ENCODE data around the gene SMG9. TPM values are rescaled to one million over a fixed set of nuclear protein-coding genes. Genes with fewer than 3 reads are reported as not detected.

Gene SMG9
- total and polyA plus RNA-seq, 2 donors from 2014 or later: 25.1 to 34.6 TPM

- intact Hi-C loops (cut with DNase I): no loop called here
- TF ChIP-seq, protein P1, sequence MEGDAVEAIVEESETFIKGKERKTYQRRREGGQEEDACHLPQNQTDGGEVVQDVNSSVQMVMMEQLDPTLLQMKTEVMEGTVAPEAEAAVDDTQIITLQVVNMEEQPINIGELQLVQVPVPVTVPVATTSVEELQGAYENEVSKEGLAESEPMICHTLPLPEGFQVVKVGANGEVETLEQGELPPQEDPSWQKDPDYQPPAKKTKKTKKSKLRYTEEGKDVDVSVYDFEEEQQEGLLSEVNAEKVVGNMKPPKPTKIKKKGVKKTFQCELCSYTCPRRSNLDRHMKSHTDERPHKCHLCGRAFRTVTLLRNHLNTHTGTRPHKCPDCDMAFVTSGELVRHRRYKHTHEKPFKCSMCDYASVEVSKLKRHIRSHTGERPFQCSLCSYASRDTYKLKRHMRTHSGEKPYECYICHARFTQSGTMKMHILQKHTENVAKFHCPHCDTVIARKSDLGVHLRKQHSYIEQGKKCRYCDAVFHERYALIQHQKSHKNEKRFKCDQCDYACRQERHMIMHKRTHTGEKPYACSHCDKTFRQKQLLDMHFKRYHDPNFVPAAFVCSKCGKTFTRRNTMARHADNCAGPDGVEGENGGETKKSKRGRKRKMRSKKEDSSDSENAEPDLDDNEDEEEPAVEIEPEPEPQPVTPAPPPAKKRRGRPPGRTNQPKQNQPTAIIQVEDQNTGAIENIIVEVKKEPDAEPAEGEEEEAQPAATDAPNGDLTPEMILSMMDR (IDR thresholded peaks at IDR 0.05; ENCODE audit: borderline replicate concordance, extremely low read depth, insufficient read depth): no peak
- FAIRE-seq: no peak
These were observed 19.7 kb downstream of the SMG9 start for GRCh38 chr19:43735013-43735412.

DNA sequence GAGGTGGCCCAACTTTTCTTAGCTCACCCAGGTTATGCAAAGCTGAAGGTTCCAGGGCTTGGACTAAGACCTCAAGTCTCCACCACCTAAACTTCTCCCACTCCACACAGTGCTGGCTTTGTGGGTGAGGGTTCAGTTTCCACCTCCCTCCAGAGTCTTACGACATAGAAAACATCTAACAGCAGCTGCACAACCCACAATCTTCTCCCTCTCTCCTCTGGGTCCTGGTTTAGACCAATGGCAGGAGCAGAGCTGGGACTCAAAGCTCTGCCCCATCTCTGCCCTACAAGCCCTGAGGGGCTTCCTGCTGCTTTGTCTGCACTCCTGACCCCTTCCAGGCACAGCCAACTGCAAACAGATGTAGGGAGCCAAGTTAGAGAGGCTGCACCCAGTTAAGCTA lies 22.9 kb downstream of the SMG9 start:
- Histone ChIP-seq H3K4me1 (ENCODE audit: control insufficient read depth in 2 of 3, insufficient read depth in 2 of 3, low read depth in 1 of 3, low read length in 3 of 3) (no peaks in the 10 kb centered on the region), H3K4me3 (ENCODE audit: low read length in 3 of 3) (no peak overlapping the region), H3K36me3 (ENCODE audit: control insufficient read depth in 2 of 3, insufficient read depth in 3 of 3, low read length in 3 of 3) (peaks cover 2 to 20% (median 17%) of the 10 kb centered on the region in 3 donors), H3K9me3 (ENCODE audit: control insufficient read depth in 2 of 3, insufficient read depth in 1 of 3, low read length in 3 of 3) (no peaks in the 10 kb centered on the region), H3K27me3 (ENCODE audit: control insufficient read depth, insufficient read depth, low read length) (no peaks in the 10 kb centered on the region), H3K27ac (ENCODE audit: low read depth in 2 of 2, low read length in 2 of 2) (no peak overlapping the region), H3K9ac (ENCODE audit: low read length in 3 of 3) (no peak overlapping the region)
- no peak for DNase-seq
- TF ChIP-seq, protein P1 (IDR thresholded peaks at IDR 0.05; ENCODE audit: borderline replicate concordance, extremely low read depth, insufficient read depth): no peak
- no peak for FAIRE-seq
- intact Hi-C loops (cut with DNase I): no loop called here

More at GRCh38 chr19:43735013-43735412, 19.7 kb downstream of the SMG9 start:
- no peaks in the 10 kb centered on the region for H3K9me3 ChIP-seq (ENCODE audit: control insufficient read depth in 2 of 3, insufficient read depth in 1 of 3, low read length in 3 of 3)
- H3K4me1 ChIP-seq (ENCODE audit: control insufficient read depth in 2 of 3, insufficient read depth in 2 of 3, low read depth in 1 of 3, low read length in 3 of 3): no peaks in the 10 kb centered on the region
- DNase-seq: no peak
- peaks cover 2 to 41% (median 30%) of the 10 kb centered on the region in 3 donors for H3K36me3 ChIP-seq (ENCODE audit: control insufficient read depth in 2 of 3, insufficient read depth in 3 of 3, low read length in 3 of 3)
- no peak overlapping the region for H3K27ac ChIP-seq (ENCODE audit: low read depth in 2 of 2, low read length in 2 of 2)
- H3K9ac ChIP-seq (ENCODE audit: low read length in 3 of 3): no peak overlapping the region
- no peaks in the 10 kb centered on the region for H3K27me3 ChIP-seq (ENCODE audit: control insufficient read depth, insufficient read depth, low read length)
- no peak overlapping the region for H3K4me3 ChIP-seq (ENCODE audit: low read length in 3 of 3)

GRCh38 chr19:43731346-43731745 lies 23.4 kb downstream of the SMG9 start:
- intact Hi-C loops (cut with DNase I): no loop called here
- TF ChIP-seq, protein P1 (IDR thresholded peaks at IDR 0.05; ENCODE audit: borderline replicate concordance, extremely low read depth, insufficient read depth): no peak
- Histone ChIP-seq H3K27me3 (ENCODE audit: control insufficient read depth, insufficient read depth, low read length) (no peaks in the 10 kb centered on the region), H3K4me3 (ENCODE audit: low read length in 3 of 3) (no peak overlapping the region), H3K9ac (ENCODE audit: low read length in 3 of 3) (no peak overlapping the region), H3K27ac (ENCODE audit: low read depth in 2 of 2, low read length in 2 of 2) (no peak overlapping the region), H3K4me1 (ENCODE audit: control insufficient read depth in 2 of 3, insufficient read depth in 2 of 3, low read depth in 1 of 3, low read length in 3 of 3) (no peaks in the 10 kb centered on the region), H3K9me3 (ENCODE audit: control insufficient read depth in 2 of 3, insufficient read depth in 1 of 3, low read length in 3 of 3) (no peaks in the 10 kb centered on the region), H3K36me3 (ENCODE audit: control insufficient read depth in 2 of 3, insufficient read depth in 3 of 3, low read length in 3 of 3) (peaks cover 2 to 15% (median 14%) of the 10 kb centered on the region in 3 donors)
- DNase-seq: no peak
- no peak for FAIRE-seq

- no peaks in the 10 kb centered on the region for H3K9me3 ChIP-seq (ENCODE audit: control insufficient read depth in 2 of 3, insufficient read depth in 1 of 3, low read length in 3 of 3)
These were observed 24.8 kb downstream of the SMG9 start for GRCh38 chr19:43729919-43730318.

More at GRCh38 chr19:43729919-43730318, 24.8 kb downstream of the SMG9 start:
- H3K9ac ChIP-seq (ENCODE audit: low read length in 3 of 3): no peak overlapping the region
- peaks cover 2 to 15% (median 14%) of the 10 kb centered on the region in 3 donors for H3K36me3 ChIP-seq (ENCODE audit: control insufficient read depth in 2 of 3, insufficient read depth in 3 of 3, low read length in 3 of 3)
- FAIRE-seq: no peak
- no peak overlapping the region for H3K4me3 ChIP-seq (ENCODE audit: low read length in 3 of 3)
- no peaks in the 10 kb centered on the region for H3K4me1 ChIP-seq (ENCODE audit: control insufficient read depth in 2 of 3, insufficient read depth in 2 of 3, low read depth in 1 of 3, low read length in 3 of 3)
- H3K27me3 ChIP-seq (ENCODE audit: control insufficient read depth, insufficient read depth, low read length): no peaks in the 10 kb centered on the region
- intact Hi-C loops (cut with DNase I): no loop called here
- no peak overlapping the region for H3K27ac ChIP-seq (ENCODE audit: low read depth in 2 of 2, low read length in 2 of 2)
- TF ChIP-seq, protein P1 (IDR thresholded peaks at IDR 0.05; ENCODE audit: borderline replicate concordance, extremely low read depth, insufficient read depth): no peak
- no peak for DNase-seq
